GM21447 (cell line): Measurements from ENCODE around the gene CTNND2.
"Not testable (repeated sequence)": the region's sequence is repeated elsewhere in the genome, so short reads cannot be mapped to it uniquely, and the experiment has no call there.

Experiments used
- ATAC-seq: cut with Tn5 transposase; IDR thresholded peaks from one replicate; pipeline ENCODE4 v1.9.1; 2021; ENCODE audit not compliant: unreplicated experiment

CTNND2 gene

DNA sequence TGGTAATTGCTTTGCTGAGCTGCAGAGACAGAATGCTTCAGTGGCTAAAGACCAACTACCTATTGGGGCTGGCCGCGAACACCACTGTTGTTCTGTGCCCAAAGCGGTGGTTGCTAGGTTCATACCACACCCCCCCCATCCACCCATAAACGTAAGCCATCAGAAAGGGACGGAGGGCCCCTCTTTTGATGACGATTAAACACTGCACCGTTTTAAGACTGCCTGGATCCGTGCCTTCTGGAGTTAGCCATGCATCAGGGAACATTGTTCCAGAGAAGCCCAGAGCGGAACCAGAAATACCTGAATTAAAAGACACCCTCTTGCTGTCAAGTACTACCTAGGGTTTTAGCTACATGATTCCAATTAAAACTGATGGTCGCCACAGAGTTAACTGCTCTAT is 774.1 kb downstream of the CTNND2 start:
- no peak for ATAC-seq

DNA sequence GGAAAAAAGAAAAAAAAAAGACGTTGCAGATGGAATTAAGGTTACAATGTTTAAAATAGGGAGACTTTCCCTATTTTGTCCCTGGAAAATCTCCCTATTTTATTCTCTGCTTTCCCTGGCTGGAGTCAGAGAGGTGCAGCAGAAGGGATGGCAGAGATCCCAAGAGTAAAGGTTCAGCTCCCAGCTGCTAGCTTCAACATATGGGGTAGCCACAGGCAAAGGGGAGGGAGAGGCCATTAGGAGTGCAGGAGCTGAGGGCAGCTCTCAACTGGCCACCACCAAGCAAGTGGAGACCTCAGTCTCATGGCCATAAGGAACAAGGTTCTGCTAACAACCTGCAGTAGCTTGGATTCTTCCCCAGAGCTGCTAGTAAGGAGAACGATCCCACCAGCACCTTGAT is 776.2 kb downstream of the CTNND2 start:
- no peak for ATAC-seq

GRCh38 chr5:11126844-11127243 is 777.4 kb downstream of the CTNND2 start:
- no peak for ATAC-seq

DNA sequence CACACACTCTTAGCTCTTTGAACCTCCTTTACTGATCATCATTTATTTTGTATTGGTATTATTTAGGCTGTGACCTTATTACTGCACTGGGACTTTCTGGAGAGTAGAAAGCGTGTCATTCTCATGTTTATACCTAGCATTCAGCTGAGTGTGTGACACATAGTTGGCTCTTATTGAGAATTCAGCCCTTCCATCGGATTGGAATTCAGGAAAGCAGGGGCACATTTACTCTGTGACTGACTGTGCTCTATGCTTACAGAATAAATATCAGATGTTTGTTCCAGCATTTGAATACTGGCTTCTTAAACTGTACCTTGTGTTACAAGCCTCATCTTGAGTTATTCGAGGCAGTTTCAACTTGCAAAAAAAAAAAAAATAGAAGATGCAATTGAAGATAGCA is 782.4 kb downstream of the CTNND2 start:
- no peak for ATAC-seq

GRCh38 chr5:11110128-11110527 is 794.1 kb downstream of the CTNND2 start:
- ATAC-seq: no peak

GRCh38 chr5:11105696-11106095 is 798.5 kb downstream of the CTNND2 start:
- no peak for ATAC-seq

DNA sequence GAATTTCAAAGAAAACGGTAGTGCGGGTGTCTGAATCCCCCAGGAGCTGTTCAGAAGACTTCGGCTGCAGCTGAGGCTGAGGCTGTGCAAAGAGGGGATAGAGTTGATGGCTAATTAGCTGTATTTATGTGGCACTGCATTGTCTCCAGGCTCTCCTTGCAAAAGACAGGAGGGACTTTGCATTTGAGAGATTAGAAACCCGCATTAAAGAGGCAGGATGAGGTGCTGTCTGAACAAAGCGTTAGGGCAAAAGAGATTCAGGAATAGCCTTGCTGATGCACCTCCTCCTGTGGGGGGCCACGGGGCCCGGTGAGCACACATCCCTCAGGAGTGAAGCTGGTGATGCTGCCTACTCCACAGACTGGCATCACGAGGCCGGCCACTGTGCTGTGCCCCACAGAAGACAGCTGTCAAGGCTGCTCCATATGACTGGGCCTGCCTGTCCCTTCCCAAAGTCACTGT is 799.6 kb downstream of the CTNND2 start:
- ATAC-seq: no peak

GRCh38 chr5:11104210-11104609 is 800.0 kb downstream of the CTNND2 start:
- ATAC-seq: no peak

- no peak for ATAC-seq
These were observed 820.1 kb downstream of the CTNND2 start for GRCh38 chr5:11084111-11084510.

DNA sequence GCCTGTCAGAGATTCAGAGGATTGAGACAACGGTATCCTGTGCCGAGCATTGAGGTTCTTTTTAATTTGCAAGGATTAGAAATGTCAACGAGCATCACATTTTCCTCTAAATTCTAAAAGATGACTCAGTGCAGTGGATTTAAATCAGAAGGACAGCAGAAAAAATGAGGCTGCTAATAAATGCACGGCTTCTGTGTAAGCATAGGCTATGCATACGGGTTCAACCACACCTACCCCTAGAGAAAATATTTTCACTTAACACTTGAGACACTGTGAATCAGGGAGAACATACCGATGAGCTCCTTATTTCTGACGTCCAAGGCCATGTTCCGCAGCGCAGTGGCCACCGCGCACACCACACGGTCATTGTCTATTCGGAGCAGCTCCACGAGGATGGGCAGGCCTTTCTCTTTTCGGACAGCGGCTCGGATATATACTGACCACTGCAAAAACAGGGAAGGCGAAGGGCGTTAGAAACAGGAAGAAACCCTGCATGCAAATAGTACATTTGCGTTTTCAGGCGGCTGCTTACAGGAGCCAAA is 821.8 kb downstream of the CTNND2 start:
- no peak for ATAC-seq

- no peak for ATAC-seq
These were observed 827.2 kb downstream of the CTNND2 start for GRCh38 chr5:11076945-11077613.

DNA sequence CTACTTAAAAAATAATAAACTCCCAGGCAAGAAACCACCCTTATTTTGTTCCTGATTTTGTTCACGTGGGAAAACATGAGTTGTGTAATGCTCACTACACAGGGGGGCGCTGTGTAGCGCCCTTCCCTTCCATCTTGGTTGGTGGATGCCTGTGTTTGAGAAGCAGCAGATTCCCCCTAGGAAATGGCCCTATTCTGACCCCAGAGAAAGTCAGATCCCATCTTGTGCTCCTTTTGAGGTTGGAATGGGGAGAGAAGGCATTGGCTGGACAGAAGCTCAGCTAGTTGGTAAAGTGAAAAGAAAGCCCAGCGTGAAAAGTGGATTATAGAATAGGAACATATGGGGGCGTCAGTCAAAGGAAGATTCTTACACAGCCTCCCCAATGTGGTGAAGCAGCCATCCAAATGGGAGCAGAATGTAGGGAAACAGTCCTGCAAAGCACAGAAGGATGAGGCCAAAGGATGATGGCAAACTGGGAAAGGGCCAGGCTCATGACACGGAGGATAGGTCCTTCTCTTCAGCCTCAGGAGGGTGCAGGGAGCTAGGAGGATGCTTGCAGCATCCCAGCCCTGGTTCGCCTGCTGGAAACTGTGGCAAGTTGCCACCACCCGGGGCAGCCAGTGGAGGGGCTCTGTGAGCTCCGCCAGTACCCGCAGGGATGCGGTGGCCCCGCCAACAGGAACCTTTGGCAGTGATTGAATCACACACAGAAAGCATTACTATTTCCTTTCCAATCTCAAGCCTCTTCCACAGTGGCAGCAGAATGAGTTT is 829.0 kb downstream of the CTNND2 start:
- ATAC-seq: no peak

DNA sequence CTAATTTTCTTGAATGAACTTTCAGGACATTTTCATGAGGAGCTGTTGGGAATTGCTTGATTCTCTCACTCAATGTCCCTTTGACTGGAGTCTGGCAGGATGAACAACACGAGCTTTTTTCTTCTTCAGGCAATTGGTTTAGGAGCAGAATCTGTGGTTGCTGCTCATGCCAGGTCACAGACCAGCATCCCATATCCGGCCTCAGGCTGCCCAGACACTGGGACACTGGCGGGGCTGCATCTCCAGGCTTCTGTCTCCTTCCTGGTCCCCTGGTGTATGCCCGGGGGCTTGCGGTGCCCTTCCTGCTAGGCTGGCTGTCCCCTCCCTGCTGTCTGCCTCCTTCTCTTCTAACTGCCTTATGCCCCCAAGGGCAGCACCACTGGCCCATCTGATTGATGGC is 831.7 kb downstream of the CTNND2 start:
- no peak for ATAC-seq

- ATAC-seq: no peak
These were observed 832.2 kb downstream of the CTNND2 start for GRCh38 chr5:11072076-11072475.

DNA sequence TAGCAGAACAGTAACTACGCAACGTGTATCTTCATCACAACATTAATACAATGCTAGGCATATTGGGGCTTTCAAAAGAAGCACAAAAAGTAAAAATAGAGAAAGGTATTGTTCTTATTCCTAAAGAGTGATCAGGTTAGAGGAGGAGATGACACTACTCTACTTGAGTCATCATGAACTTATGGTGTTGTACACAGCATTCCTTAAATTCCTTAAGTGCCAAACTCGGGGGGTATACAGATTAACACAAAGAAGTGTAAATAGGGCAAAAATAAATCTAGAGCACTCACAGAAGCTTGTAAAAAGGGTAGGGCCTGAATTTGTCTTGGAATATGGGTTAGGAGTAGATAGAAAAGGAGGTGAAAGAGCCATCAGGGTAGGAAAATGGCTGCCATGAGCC is 835.2 kb downstream of the CTNND2 start:
- ATAC-seq: no peak

GRCh38 chr5:11065723-11066122 is 838.5 kb downstream of the CTNND2 start:
- not testable (repeated sequence) for ATAC-seq

DNA sequence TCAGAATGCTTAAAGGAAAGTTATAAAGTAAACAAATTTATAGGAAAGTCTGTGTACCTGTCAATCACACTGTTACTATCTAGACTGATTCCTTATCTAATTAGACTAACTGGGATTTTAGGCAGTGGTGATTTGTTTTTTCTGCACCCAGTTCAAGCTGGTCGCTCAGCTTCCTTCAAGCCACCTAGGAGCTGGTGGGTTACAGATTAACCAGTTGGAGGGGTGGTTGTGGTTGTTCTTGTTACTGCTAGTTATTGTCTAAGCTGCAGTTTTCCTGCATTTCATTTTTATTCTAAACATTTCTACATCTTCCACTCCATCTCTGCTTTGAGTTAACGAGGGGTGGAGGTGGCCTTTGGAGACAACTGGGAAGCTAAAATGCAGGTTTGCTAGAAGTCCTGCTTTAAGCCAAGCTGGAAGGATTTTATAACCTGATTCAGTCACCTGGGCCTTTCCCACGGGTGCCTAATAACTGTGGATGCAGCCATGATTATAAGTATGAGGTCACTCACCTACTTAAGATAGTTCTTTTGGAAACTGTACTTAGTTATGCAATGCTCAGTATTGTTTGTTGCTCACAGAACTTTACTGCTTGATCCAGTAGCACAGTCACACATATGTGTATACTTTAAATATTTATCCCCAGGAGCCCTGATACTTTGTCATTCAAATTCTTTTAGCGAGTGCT is 839.3 kb downstream of the CTNND2 start:
- no peak for ATAC-seq

GRCh38 chr5:11062397-11062796 is 841.8 kb downstream of the CTNND2 start:
- ATAC-seq: no peak

- no peak for ATAC-seq
These were observed 847.7 kb downstream of the CTNND2 start for GRCh38 chr5:11056560-11056959.

- ATAC-seq: no peak
These were observed 850.2 kb downstream of the CTNND2 start for GRCh38 chr5:11054014-11054413.

DNA sequence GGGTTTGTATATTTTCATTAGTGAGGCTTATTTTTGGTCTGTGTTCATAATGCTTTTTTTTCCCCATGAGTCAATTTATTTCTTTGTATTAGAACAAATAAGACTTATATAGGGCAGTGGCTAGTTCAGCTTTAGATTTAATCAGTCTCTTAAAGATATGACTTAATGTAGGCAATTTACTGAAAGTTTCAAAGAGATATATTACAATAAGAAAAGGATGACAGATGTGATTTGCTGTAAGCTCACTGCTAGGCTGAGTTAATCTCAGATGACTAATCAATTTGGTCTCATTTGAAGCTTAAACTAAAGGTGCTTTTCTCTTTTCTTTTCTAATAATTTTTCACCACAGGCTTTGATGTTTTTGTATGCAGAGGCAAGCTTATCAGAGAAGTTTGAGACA is 851.4 kb downstream of the CTNND2 start:
- ATAC-seq: no peak
